Erythroblast (primary cell): ENCODE measurements around the gene RANGAP1.
"Not testable (repeated sequence)": the region's sequence is repeated elsewhere in the genome, so short reads cannot be mapped to it uniquely, and the experiment has no call there.

Source experiments
- GATA1 ChIP-seq: IDR thresholded peaks from 2 replicates; pipeline ENCODE4 v1.6.1; 2011; ENCODE audit warnings: low read depth, mild to moderate bottlenecking, control low read depth, low read length, moderate library complexity
- POLR2A ChIP-seq: IDR thresholded peaks from 2 replicates; pipeline ENCODE4 v1.6.1; 2011; ENCODE audit warnings: mild to moderate bottlenecking, low read length

GRCh38 chr22:41294816-41295215, 8.8 kb upstream of the RANGAP1 start:
- TF ChIP-seq POLR2A, GATA1: not testable (repeated sequence)
